Measurements from ENCODE around the gene FOXC2.

DNA sequence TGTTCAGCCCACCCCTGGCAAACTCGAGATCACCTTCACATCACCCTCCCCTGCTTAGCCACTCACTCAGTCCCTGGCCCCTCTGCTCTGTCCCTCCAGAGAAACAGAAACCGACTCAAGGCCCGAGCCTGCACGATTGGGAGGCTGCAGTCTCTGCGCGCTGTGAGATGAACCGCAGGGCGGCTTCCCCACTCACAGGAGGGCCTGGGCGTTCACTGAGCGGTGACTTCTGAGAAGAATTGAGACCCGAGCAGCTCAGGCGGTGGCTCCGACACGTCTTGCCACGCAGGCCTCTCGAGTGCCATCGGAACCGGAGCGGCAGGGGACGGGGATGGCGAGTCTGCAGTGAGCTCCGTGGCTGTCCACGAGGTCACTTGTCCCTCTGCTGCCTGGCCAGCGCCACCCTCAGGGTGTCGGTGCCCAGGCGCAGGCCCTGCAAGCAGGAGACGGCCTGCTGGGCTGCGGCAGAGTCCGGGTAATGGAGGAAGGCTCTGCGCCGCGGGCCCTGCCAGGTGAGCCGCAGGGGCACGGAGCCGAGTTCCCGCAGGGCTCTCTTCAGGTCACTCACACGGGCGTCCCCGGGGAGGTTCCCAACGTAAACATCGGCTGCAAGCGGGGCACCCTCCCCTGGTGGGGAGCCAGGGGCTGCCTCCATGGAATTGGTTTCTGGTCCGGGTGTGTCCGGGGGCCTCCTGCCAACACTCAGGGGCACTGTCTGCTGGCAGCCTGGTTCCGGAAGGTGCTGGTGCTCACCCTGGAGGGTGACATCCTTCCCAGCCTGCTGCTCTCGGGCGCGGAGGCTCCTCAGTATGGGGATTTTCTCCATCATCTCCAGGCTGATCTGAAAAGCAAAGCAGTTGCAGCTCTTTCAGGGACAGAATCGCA, 34.7 kb upstream of the FOXC2 start:
- TF ChIP-seq, protein P1, sequence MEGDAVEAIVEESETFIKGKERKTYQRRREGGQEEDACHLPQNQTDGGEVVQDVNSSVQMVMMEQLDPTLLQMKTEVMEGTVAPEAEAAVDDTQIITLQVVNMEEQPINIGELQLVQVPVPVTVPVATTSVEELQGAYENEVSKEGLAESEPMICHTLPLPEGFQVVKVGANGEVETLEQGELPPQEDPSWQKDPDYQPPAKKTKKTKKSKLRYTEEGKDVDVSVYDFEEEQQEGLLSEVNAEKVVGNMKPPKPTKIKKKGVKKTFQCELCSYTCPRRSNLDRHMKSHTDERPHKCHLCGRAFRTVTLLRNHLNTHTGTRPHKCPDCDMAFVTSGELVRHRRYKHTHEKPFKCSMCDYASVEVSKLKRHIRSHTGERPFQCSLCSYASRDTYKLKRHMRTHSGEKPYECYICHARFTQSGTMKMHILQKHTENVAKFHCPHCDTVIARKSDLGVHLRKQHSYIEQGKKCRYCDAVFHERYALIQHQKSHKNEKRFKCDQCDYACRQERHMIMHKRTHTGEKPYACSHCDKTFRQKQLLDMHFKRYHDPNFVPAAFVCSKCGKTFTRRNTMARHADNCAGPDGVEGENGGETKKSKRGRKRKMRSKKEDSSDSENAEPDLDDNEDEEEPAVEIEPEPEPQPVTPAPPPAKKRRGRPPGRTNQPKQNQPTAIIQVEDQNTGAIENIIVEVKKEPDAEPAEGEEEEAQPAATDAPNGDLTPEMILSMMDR (IDR thresholded peaks at IDR 0.05) = no peak
- no peak for TF ChIP-seq POLR2A (IDR thresholded peaks at IDR 0.05)

Measured in body of pancreas (tissue), 4 donors.